Stimulated activated CD4-positive, alpha-beta T cell treated with anti-CD3 and anti-CD28 coated beads, Interleukin-4, amount 100 ng/mL, for 48 hours (primary cell): Measurements from ENCODE around the gene FAT1.
A peak's percentile ranks its signal among the peaks of the same experiment; 100 is the strongest.

Experiments
- DNase-seq, 2 donors: peaks; one replicate each; pipeline ENCODE4 v3.0.0-alpha.2; 2020; ENCODE audit warnings: low read depth in 2 of 2

The FAT1 gene

GRCh38 chr4:186621959-186622553 is 101.6 kb downstream of the FAT1 start:
- DNase-seq, result no peak

- no peak for DNase-seq
Measured at GRCh38 chr4:186619088-186619487, 104.6 kb downstream of the FAT1 start.

GRCh38 chr4:186617921-186618320 is 105.7 kb downstream of the FAT1 start:
- no peak for DNase-seq

- no peak for DNase-seq
Measured at GRCh38 chr4:186607490-186607889, 116.2 kb downstream of the FAT1 start.

GRCh38 chr4:186606591-186606992 is 117.1 kb downstream of the FAT1 start:
- DNase-seq, result no peak

GRCh38 chr4:186605261-186605865 is 118.3 kb downstream of the FAT1 start:
- no peak for DNase-seq

GRCh38 chr4:186604124-186604807 is 119.4 kb downstream of the FAT1 start:
- DNase-seq, result no peak

- DNase-seq, result no peak
Measured at GRCh38 chr4:186602978-186603377, 120.7 kb downstream of the FAT1 start.

- no peak for DNase-seq
Measured at GRCh38 chr4:186599483-186599882, 124.2 kb downstream of the FAT1 start.

GRCh38 chr4:186598686-186599085 is 125.0 kb downstream of the FAT1 start:
- no peak for DNase-seq

- no peak for DNase-seq
Measured at GRCh38 chr4:186596850-186597390, 126.7 kb downstream of the FAT1 start.

- DNase-seq, result no peak
Measured at GRCh38 chr4:186596346-186596745, 127.3 kb downstream of the FAT1 start.

- no peak for DNase-seq
Measured at GRCh38 chr4:186593587-186593973, 130.1 kb downstream of the FAT1 start.

GRCh38 chr4:186592966-186593586 is 130.6 kb downstream of the FAT1 start:
- no peak for DNase-seq

GRCh38 chr4:186592445-186592844 is 131.2 kb downstream of the FAT1 start:
- DNase-seq, result no peak

- no peak for DNase-seq
Measured at GRCh38 chr4:186591651-186592050, 132.0 kb downstream of the FAT1 start.

GRCh38 chr4:186588503-186588902 is 135.2 kb downstream of the FAT1 start:
- DNase-seq, result no peak

GRCh38 chr4:186587416-186588018 is 136.1 kb downstream of the FAT1 start:
- peak; percentile 41 to 63 for DNase-seq

GRCh38 chr4:186586205-186586604 is 137.5 kb downstream of the FAT1 start:
- DNase-seq, result no peak

GRCh38 chr4:186584912-186585311 is 138.7 kb downstream of the FAT1 start:
- DNase-seq, result no peak

GRCh38 chr4:186581421-186581820 is 142.2 kb downstream of the FAT1 start:
- no peak for DNase-seq

GRCh38 chr4:186580669-186581068 is 143.0 kb downstream of the FAT1 start:
- DNase-seq, result no peak
